ENCODE results near the gene SMG6. TPM values are rescaled to one million over a fixed set of nuclear protein-coding genes. Genes with fewer than 3 reads are reported as not detected.
"Not testable (repeated sequence)": the region's sequence is repeated elsewhere in the genome, so short reads cannot be mapped to it uniquely, and the experiment has no call there.

The SMG6 gene
- total RNA-seq, 1 donor from 2014 or later: 10.3 TPM

- ATAC-seq (no peak), DNase-seq (ENCODE audit: low spot score) (no peak)
Measured at GRCh38 chr17:2210726-2211125, 92.9 kb downstream of the SMG6 start.

GRCh38 chr17:2207815-2208515 is 95.6 kb downstream of the SMG6 start:
- ATAC-seq (no peak), DNase-seq (ENCODE audit: low spot score) (no peak)

- DNase-seq (ENCODE audit: low spot score) (no peak), ATAC-seq (no peak)
Measured at GRCh38 chr17:2204393-2204792, 99.2 kb downstream of the SMG6 start.

DNA sequence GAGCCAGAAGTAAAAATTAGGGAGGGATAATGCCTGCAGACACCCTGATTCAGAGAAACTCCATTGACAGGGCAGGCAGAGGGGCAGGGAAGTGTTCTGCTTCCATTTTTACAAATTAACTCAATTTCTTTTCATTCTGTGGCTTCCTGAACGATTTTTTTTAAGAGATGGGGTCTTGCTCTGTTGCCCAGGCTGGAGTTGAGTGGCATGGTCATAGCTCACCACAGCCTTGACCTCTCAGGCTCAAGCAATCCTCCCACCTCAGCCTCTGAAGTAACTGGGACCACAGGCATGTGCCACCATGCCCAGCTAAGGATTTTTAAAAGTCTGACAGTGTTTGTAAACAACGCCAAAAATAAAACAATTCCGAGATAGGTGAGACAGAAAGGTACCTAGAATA is 99.8 kb downstream of the SMG6 start:
- ATAC-seq: no peak
- DNase-seq (ENCODE audit: low spot score): no peak

DNA sequence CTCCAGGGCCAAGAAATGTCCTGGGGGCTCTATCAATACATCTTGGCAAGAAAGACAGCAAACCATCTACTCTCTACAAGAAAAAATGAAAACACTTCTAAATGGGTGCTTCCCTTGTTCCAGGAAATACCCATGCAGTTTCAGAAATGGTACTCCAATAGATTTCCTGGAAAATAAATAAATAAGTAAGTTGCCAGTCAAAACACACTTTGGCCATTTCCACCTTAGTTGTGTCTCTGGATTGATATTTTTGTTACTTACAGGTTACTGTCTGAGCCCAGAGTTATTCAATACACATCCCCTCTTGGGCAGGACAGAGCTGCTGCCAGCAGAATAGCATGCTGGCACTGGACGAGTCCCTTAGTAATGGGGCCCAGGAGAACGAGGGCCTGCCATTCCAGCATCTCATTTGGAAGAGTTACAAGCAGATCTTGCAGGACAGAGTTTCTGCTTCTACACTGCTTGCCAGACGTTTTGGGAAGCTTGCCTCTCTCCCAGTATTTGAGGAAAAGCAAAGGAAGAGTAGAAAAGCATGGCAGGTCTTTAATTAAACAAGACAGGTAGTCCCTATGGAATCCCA is 100.5 kb downstream of the SMG6 start:
- ATAC-seq (no peak), DNase-seq (ENCODE audit: low spot score) (no peak)

DNA sequence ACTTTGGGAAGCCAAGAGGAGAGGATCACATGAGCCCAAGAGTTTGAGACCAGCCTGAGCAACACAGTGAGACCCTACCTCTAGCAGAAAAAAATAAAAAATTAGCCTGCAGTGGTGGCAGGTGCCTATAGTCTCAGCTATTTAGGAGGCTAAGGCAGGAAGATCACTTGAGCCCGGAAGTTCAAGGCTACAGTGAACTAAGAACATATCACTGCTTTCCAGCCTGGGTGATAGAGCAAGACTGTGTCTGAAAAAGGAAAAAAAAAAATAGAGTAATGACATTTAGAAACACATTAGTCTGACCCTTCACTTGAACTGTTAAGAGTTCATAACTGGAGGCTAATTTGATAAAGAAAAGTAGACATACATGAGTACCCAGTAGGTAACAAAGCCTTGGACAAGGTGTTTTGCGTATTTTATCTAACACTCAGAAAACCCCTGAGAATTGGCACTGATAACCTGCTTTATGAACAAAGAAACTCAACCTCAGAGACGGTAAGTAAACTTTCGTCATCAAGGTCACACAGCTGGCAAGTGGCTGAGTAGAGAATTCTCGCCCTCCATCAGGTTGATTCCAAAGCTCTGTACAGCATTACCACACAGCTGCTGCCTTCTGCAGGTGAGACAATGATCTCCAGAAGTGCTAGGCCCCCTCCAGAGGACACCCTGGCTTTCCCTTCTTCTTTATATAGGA is 101.1 kb downstream of the SMG6 start:
- ATAC-seq (peak; percentile 41), DNase-seq (ENCODE audit: low spot score) (no peak)

- not testable (repeated sequence) for DNase-seq (ENCODE audit: low spot score); ATAC-seq
Measured at GRCh38 chr17:2199386-2199785, 104.2 kb downstream of the SMG6 start.

- ATAC-seq: no peak
Measured at GRCh38 chr17:2198927-2199326, 104.7 kb downstream of the SMG6 start.

GRCh38 chr17:2197271-2197670 is 106.3 kb downstream of the SMG6 start:
- DNase-seq (ENCODE audit: low spot score) (no peak), ATAC-seq (no peak)

More at GRCh38 chr17:2198927-2199326, 104.7 kb downstream of the SMG6 start:
- no peak for DNase-seq (ENCODE audit: low spot score)

DNA sequence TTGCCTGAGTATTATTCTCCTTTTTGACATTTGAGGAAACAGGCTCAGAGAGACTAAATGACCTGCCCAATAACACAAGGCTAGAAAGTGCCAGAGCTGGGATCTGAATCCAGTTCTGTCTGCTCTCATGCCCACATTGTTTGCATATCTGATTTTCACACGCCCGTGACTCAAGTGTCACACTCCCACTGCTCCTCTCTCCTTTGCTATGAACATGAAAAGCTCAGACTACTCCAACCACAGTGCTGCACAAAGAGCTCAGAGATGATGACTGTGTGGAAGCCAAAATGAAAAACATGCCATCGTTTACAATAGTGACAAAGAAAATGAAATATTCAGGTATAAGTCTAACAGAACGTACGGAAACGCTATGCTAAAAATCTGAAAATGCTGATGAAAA is 107.9 kb downstream of the SMG6 start:
- no peak for DNase-seq (ENCODE audit: low spot score)
- no peak for ATAC-seq

GRCh38 chr17:2194889-2195335 is 108.7 kb downstream of the SMG6 start:
- no peak for ATAC-seq
- no peak for DNase-seq (ENCODE audit: low spot score)

DNA sequence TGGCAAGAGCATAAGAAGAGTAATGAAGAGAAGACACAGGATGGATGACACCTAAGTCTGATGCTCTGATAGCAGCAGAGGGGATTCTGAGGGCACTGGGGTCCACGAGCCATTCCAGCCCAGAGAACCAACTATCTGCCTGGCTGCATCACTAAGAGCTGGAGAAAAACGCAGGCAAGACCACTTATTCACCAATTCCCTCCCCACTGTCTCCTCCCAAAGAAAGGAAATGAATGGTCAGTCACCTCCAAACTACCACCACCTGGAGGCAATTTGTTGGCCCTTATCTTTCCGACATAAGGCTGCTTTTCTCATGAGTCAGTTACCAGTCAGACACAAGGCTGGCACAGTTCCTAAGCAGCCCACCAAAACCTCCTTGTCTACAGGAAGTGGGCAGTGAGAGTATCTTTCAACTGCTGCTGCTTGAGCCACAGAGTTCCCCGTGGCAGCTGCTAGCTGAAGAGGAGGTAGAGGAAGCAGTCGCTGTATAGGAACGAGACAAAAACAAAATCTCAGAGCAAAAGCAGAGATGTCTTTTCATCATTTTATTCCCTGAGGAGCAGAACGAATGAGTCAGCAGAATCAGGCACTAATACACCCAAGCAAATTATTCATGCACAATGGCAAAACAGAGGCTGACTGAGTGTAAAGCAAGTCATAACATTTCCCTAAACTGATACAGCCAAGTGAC is 111.1 kb downstream of the SMG6 start:
- no peak for DNase-seq (ENCODE audit: low spot score)
- ATAC-seq: no peak

DNA sequence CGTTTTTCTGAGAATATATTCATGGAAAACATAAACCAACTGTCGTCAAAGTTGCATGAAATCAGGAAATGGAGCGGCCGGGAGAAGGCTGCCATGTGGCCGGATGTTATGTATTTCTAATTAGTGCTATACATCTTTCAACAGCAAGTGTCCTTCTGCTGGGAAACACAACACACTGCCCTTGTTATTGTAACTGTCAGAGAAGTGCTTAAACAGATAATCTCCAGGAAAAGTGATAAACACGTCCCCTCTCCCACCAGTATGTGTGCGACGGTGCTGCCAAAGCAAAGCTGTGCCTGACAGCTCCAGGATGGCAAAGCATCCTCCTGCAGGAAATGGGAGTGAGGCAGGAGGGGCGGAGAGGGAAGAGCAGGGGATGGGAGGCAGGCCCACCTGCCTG is 111.8 kb downstream of the SMG6 start:
- ATAC-seq: no peak

GRCh38 chr17:2191227-2191626 is 112.4 kb downstream of the SMG6 start:
- ATAC-seq (no peak), DNase-seq (ENCODE audit: low spot score) (no peak)

More for the DNA sequence above, 111.8 kb downstream of the SMG6 start:
- DNase-seq (ENCODE audit: low spot score): no peak

DNA sequence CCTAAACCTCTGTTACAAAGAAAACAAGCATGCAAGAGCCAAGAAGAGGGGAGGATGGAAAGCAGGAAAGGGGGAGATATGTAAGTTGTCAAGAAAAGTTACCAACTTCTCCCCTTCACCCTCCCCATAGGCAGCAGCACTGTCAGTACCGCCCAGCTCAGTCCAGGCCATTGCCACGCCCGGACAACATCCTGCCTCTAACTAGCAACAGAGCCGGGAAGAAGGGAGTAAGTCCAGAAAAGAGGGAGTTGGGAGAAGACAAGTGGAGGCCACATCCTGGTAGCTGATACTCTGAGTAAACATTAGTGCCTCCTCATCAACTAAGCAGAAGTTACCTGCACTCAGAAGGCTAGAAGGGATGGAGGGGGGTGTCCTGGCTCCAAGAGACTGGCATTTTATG is 113.6 kb downstream of the SMG6 start:
- DNase-seq (ENCODE audit: low spot score) (no peak), ATAC-seq (peak; percentile 34)

GRCh38 chr17:2188971-2189630 is 114.5 kb downstream of the SMG6 start:
- no peak for ATAC-seq
- DNase-seq (ENCODE audit: low spot score): no peak

GRCh38 chr17:2187758-2188157 is 115.8 kb downstream of the SMG6 start:
- DNase-seq (ENCODE audit: low spot score) (no peak), ATAC-seq (no peak)

- DNase-seq (ENCODE audit: low spot score) (no peak), ATAC-seq (no peak)
Measured at GRCh38 chr17:2186937-2187336, 116.6 kb downstream of the SMG6 start.

- DNase-seq (ENCODE audit: low spot score) (no peak), ATAC-seq (no peak)
Measured at GRCh38 chr17:2184993-2185931, 118.3 kb downstream of the SMG6 start.

- DNase-seq (ENCODE audit: low spot score): no peak
- ATAC-seq: no peak
Measured at GRCh38 chr17:2183346-2183745, 120.2 kb downstream of the SMG6 start.
